ENCODE results near the gene CCDC33.

Gene CCDC33

GRCh38 chr15:74217907-74218885, 17.9 kb upstream of the CCDC33 start:
- DNase-seq: no peak
- H3K4me1 ChIP-seq (ENCODE audit: control insufficient read depth, insufficient read depth, low read length, poor library complexity, severe bottlenecking): no peaks in the 10 kb centered on the region
- H3K27ac ChIP-seq (ENCODE audit: insufficient read depth, low read length, poor library complexity, severe bottlenecking): no peak overlapping the region
- no peaks in the 10 kb centered on the region for H3K36me3 ChIP-seq (ENCODE audit: control insufficient read depth, insufficient read depth, low read length)
- H3K4me3 ChIP-seq (ENCODE audit: insufficient read depth, low read depth, low read length, poor library complexity, severe bottlenecking): no peak overlapping the region
- H3K27me3 ChIP-seq (replicated peaks; ENCODE audit: control insufficient read depth, insufficient read depth, low read length, poor library complexity, severe bottlenecking): no peaks in the 10 kb centered on the region
- no peaks in the 10 kb centered on the region for H3K9me3 ChIP-seq (ENCODE audit: control insufficient read depth, low read length)

- DNase-seq: no peak
- no peak overlapping the region for H3K27ac ChIP-seq (ENCODE audit: insufficient read depth, low read length, poor library complexity, severe bottlenecking)
- H3K4me1 ChIP-seq (ENCODE audit: control insufficient read depth, insufficient read depth, low read length, poor library complexity, severe bottlenecking): no peaks in the 10 kb centered on the region
- H3K9me3 ChIP-seq (ENCODE audit: control insufficient read depth, low read length): no peaks in the 10 kb centered on the region
- no peaks in the 10 kb centered on the region for H3K36me3 ChIP-seq (ENCODE audit: control insufficient read depth, insufficient read depth, low read length)
- no peak overlapping the region for H3K4me3 ChIP-seq (ENCODE audit: insufficient read depth, low read depth, low read length, poor library complexity, severe bottlenecking)
- no peaks in the 10 kb centered on the region for H3K27me3 ChIP-seq (replicated peaks; ENCODE audit: control insufficient read depth, insufficient read depth, low read length, poor library complexity, severe bottlenecking)
Measured at GRCh38 chr15:74220475-74221248, 15.5 kb upstream of the CCDC33 start.

GRCh38 chr15:74221399-74222239, 14.5 kb upstream of the CCDC33 start:
- Histone ChIP-seq H3K4me1 (ENCODE audit: control insufficient read depth, insufficient read depth, low read length, poor library complexity, severe bottlenecking) (no peaks in the 10 kb centered on the region), H3K27me3 (replicated peaks; ENCODE audit: control insufficient read depth, insufficient read depth, low read length, poor library complexity, severe bottlenecking) (no peaks in the 10 kb centered on the region), H3K27ac (ENCODE audit: insufficient read depth, low read length, poor library complexity, severe bottlenecking) (no peak overlapping the region), H3K4me3 (ENCODE audit: insufficient read depth, low read depth, low read length, poor library complexity, severe bottlenecking) (no peak overlapping the region), H3K9me3 (ENCODE audit: control insufficient read depth, low read length) (no peaks in the 10 kb centered on the region), H3K36me3 (ENCODE audit: control insufficient read depth, insufficient read depth, low read length) (no peaks in the 10 kb centered on the region)
- no peak for DNase-seq

- no peak overlapping the region for H3K4me3 ChIP-seq (ENCODE audit: insufficient read depth, low read depth, low read length, poor library complexity, severe bottlenecking)
- no peak overlapping the region for H3K27ac ChIP-seq (ENCODE audit: insufficient read depth, low read length, poor library complexity, severe bottlenecking)
- no peaks in the 10 kb centered on the region for H3K27me3 ChIP-seq (replicated peaks; ENCODE audit: control insufficient read depth, insufficient read depth, low read length, poor library complexity, severe bottlenecking)
- no peaks in the 10 kb centered on the region for H3K9me3 ChIP-seq (ENCODE audit: control insufficient read depth, low read length)
- no peaks in the 10 kb centered on the region for H3K4me1 ChIP-seq (ENCODE audit: control insufficient read depth, insufficient read depth, low read length, poor library complexity, severe bottlenecking)
- H3K36me3 ChIP-seq (ENCODE audit: control insufficient read depth, insufficient read depth, low read length): no peaks in the 10 kb centered on the region
- DNase-seq: no peak
Measured at GRCh38 chr15:74222240-74223119, 13.6 kb upstream of the CCDC33 start.

GRCh38 chr15:74225928-74226327, 10.2 kb upstream of the CCDC33 start:
- no peaks in the 10 kb centered on the region for H3K9me3 ChIP-seq (ENCODE audit: control insufficient read depth, low read length)
- no peaks in the 10 kb centered on the region for H3K27me3 ChIP-seq (replicated peaks; ENCODE audit: control insufficient read depth, insufficient read depth, low read length, poor library complexity, severe bottlenecking)
- H3K36me3 ChIP-seq (ENCODE audit: control insufficient read depth, insufficient read depth, low read length): no peaks in the 10 kb centered on the region
- H3K4me3 ChIP-seq (ENCODE audit: insufficient read depth, low read depth, low read length, poor library complexity, severe bottlenecking): no peak overlapping the region
- H3K4me1 ChIP-seq (ENCODE audit: control insufficient read depth, insufficient read depth, low read length, poor library complexity, severe bottlenecking): no peaks in the 10 kb centered on the region
- H3K27ac ChIP-seq (ENCODE audit: insufficient read depth, low read length, poor library complexity, severe bottlenecking): no peak overlapping the region
- DNase-seq: no peak

DNA sequence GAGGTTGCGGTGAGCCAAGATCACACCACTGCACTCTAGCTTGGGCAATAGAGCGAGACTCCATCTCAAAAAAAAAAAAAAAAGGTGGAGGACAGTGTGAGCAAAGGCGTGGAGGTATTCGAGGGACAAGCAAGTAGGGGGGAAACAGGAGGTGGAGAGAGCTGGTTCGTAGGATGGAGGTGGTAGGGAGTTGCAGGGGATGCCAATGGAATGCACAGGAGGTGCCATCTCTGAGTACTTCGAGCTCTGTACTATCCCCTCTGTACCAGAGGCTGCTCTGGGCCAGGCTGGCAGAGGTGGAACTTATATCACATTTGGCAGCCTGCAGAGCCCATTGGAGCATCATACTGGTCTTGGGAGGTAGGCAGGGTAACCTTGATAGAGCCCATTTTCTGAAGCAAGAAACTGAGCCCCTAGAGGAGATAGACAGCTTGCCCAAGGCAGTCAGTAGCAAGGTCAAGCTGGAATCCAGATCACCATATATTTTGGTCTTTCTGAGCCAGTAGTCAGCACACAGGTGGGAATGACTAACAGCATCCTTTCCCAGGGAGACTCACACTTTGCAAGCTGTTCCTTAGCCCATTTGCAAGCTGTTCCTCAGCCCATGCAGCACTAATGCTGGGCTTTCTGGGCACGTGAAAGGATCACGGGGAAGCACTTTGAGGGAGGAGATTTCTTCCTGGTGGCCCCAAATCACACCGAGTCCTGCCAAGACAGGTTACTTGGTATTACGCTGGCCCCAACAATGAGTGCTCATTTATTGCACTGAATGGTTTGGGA, 9.2 kb upstream of the CCDC33 start:
- Histone ChIP-seq H3K4me3 (ENCODE audit: insufficient read depth, low read depth, low read length, poor library complexity, severe bottlenecking) (no peak overlapping the region), H3K9me3 (ENCODE audit: control insufficient read depth, low read length) (no peaks in the 10 kb centered on the region), H3K36me3 (ENCODE audit: control insufficient read depth, insufficient read depth, low read length) (no peaks in the 10 kb centered on the region), H3K27ac (ENCODE audit: insufficient read depth, low read length, poor library complexity, severe bottlenecking) (no peak overlapping the region), H3K27me3 (replicated peaks; ENCODE audit: control insufficient read depth, insufficient read depth, low read length, poor library complexity, severe bottlenecking) (no peaks in the 10 kb centered on the region), H3K4me1 (ENCODE audit: control insufficient read depth, insufficient read depth, low read length, poor library complexity, severe bottlenecking) (no peaks in the 10 kb centered on the region)
- no peak for DNase-seq

DNA sequence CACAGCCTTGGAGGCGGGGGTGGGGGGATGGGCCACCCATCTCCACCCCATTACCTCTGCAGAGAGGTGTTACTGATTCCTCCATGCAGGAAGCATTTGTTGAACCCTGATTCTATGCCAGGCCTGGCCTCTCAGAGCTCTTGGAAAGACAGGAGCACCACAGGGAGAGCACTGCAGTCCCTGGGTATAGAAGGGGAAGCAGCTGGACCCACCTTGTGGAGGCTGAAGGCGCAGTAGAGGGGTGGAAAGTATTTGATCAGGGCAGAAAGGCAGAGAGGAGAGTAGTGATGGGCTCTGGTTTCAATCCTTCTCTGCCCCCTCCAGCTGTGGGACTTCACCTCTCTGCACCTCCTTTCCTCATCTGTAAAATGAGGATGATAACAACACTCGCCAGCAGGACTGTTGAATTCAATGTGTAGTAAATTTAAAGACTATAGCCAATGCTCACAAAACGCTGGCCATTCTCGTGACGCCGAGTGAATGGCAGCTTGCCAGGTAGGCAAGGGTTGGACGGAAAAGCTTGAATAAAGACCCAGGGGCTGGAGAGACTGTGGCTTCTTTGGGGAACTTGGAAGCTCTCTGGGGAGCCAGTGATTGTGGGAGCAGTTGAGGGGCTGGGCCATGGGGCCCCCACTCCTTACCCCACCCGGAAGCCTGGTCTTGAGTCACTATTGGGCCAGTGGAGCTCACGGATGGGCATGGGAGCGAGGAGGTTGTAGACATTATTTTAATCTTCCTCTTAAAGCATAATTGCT, 8.0 kb upstream of the CCDC33 start:
- Histone ChIP-seq H3K27me3 (replicated peaks; ENCODE audit: control insufficient read depth, insufficient read depth, low read length, poor library complexity, severe bottlenecking) (no peaks in the 10 kb centered on the region), H3K36me3 (ENCODE audit: control insufficient read depth, insufficient read depth, low read length) (no peaks in the 10 kb centered on the region), H3K27ac (ENCODE audit: insufficient read depth, low read length, poor library complexity, severe bottlenecking) (no peak overlapping the region), H3K4me3 (ENCODE audit: insufficient read depth, low read depth, low read length, poor library complexity, severe bottlenecking) (no peak overlapping the region), H3K9me3 (ENCODE audit: control insufficient read depth, low read length) (no peaks in the 10 kb centered on the region), H3K4me1 (ENCODE audit: control insufficient read depth, insufficient read depth, low read length, poor library complexity, severe bottlenecking) (no peaks in the 10 kb centered on the region)
- no peak for DNase-seq

DNA sequence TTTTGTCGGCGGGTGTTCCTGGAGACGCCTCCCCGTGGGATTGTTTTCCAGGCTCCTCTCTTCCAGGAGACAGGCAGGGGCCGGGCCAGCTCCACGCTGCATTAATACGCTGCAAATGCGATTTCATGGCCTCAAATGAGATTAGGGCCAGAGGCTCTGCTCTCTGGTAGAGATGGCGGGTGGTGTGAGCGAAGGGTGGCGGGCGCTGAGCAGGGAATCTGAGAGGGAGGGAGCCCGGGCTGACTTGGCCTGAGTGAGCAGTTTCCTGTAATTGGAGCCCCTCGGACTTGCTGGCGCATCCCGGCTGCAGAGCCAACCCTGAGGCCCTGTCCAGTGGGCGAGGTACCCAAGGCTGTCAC, 7.4 kb upstream of the CCDC33 start:
- no peaks in the 10 kb centered on the region for H3K27me3 ChIP-seq (replicated peaks; ENCODE audit: control insufficient read depth, insufficient read depth, low read length, poor library complexity, severe bottlenecking)
- H3K4me1 ChIP-seq (ENCODE audit: control insufficient read depth, insufficient read depth, low read length, poor library complexity, severe bottlenecking): no peaks in the 10 kb centered on the region
- H3K9me3 ChIP-seq (ENCODE audit: control insufficient read depth, low read length): no peaks in the 10 kb centered on the region
- DNase-seq: no peak
- H3K4me3 ChIP-seq (ENCODE audit: insufficient read depth, low read depth, low read length, poor library complexity, severe bottlenecking): no peak overlapping the region
- no peak overlapping the region for H3K27ac ChIP-seq (ENCODE audit: insufficient read depth, low read length, poor library complexity, severe bottlenecking)
- no peaks in the 10 kb centered on the region for H3K36me3 ChIP-seq (ENCODE audit: control insufficient read depth, insufficient read depth, low read length)
